Measurements from ENCODE around the gene NKX6-2.

DNA sequence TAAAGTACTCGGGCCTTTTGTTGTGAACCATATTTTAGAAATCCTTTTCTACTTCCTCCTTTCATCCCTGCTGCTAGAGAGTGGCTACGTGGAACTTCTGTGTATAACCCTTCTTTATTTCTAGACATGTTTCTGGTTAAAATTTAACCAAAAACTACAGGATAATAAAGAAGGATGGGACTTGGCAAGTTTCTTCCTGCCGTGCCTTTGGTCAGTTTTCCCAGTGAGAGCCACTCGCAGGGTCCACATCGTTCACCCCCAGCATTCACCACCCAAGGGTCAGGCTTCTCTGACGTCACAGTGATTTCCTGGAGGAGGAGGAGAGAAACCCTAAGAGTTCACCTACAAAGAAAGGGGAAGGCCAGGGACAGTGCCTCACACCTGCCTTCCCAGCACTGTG is 45.4 kb downstream of the NKX6-2 start:
- no peak for TF ChIP-seq EZH2phosphoT487 (IDR thresholded peaks at IDR 0.05; ENCODE audit: insufficient read depth, low read depth)
- TF ChIP-seq EZH2 (IDR thresholded peaks at IDR 0.05; ENCODE audit: insufficient read depth, poor library complexity, severe bottlenecking): no peak

Measured in GM23248 (cell line).